Glutamatergic neuron (in vitro differentiated cells): ENCODE data around the gene STX10. TPM values are rescaled to one million over a fixed set of nuclear protein-coding genes. Genes with fewer than 3 reads are reported as not detected.

Experiments
- DNase-seq: peaks from one replicate; pipeline ENCODE4 v3.0.0; 2022
- H3K27ac Mint-ChIP-seq: one replicate; pipeline ENCODE4 v1.8.0; 2020; ENCODE audit warnings: mild to moderate bottlenecking, mixed read lengths, inconsistent platforms; ENCODE audit not compliant: unreplicated experiment
- H3K27me3 Mint-ChIP-seq: one replicate; pipeline ENCODE4 v1.8.0; 2020; ENCODE audit warnings: mild to moderate bottlenecking, moderate library complexity, mixed read lengths, inconsistent platforms; ENCODE audit not compliant: unreplicated experiment
- H3K36me3 Mint-ChIP-seq: one replicate; pipeline ENCODE4 v1.8.0; 2020; ENCODE audit warnings: mild to moderate bottlenecking, mixed read lengths, inconsistent platforms; ENCODE audit not compliant: unreplicated experiment
- H3K4me1 Mint-ChIP-seq: one replicate; pipeline ENCODE4 v1.8.0; 2020; ENCODE audit warnings: mild to moderate bottlenecking, low read depth, mixed read lengths, inconsistent platforms; ENCODE audit not compliant: unreplicated experiment
- H3K4me3 Mint-ChIP-seq: one replicate; pipeline ENCODE4 v1.8.0; 2020; ENCODE audit warnings: mild to moderate bottlenecking, mixed read lengths, inconsistent platforms; ENCODE audit not compliant: unreplicated experiment
- H3K9me3 Mint-ChIP-seq: one replicate; pipeline ENCODE4 v1.8.0; 2020; ENCODE audit warnings: mild to moderate bottlenecking, moderate library complexity, mixed read lengths, inconsistent platforms; ENCODE audit not compliant: unreplicated experiment
- CTCF ChIP-seq: fragments of 200-600 bp; sonication (generic); IDR thresholded peaks from one replicate; pipeline ENCODE4 v1.5.0; 2021; ENCODE audit not compliant: partially characterized antibody, unreplicated experiment
- total RNA-seq: library from RNA; stranded (reverse); fragmentation: NEBNext Ultra II Directional; extraction: Animal tissue kit (Norgen Biotek cat#: 25700); gene quantifications from one replicate; pipeline ENCODE4 v1.2.1, GENCODE V29; 2021; ENCODE audit not compliant: unreplicated experiment

The STX10 gene
- total RNA-seq, 1 donor from 2014 or later: 17.2 TPM

DNA sequence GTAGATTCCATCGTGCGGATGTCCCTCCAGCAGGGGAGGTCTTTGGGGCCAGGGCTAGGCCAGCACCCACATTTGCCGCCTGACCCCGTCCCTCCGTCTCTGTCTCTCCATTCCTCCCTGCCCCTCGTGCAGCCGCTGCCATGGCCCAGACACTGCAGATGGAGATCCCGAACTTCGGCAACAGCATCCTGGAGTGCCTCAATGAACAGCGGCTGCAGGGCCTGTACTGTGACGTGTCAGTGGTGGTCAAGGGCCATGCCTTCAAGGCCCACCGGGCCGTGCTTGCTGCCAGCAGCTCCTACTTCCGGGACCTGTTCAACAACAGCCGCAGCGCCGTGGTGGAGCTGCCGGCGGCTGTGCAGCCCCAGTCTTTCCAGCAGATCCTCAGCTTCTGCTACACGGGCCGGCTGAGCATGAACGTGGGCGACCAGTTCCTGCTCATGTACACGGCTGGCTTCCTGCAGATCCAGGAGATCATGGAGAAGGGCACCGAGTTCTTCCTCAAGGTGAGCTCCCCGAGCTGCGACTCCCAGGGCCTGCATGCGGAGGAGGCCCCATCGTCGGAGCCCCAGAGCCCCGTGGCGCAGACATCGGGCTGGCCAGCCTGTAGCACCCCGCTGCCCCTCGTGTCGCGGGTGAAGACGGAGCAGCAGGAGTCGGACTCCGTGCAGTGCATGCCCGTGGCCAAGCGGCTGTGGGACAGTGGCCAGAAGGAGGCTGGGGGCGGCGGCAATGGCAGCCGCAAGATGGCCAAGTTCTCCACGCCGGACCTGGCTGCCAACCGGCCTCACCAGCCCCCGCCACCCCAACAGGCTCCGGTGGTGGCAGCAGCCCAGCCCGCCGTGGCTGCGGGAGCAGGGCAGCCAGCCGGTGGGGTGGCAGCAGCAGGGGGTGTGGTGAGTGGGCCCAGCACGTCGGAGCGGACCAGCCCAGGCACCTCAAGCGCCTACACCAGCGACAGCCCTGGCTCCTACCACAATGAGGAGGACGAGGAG, 14.8 kb downstream of the STX10 start:
- no peak overlapping the region for H3K4me3 Mint-ChIP-seq
- H3K27ac Mint-ChIP-seq: no peak overlapping the region
- H3K4me1 Mint-ChIP-seq: peaks cover 4% of the 10 kb centered on the region
- no peaks in the 10 kb centered on the region for H3K27me3 Mint-ChIP-seq
- no peak for DNase-seq
- no peak for TF ChIP-seq CTCF
- no peaks in the 10 kb centered on the region for H3K36me3 Mint-ChIP-seq
- H3K9me3 Mint-ChIP-seq: peaks cover 4% of the 10 kb centered on the region

DNA sequence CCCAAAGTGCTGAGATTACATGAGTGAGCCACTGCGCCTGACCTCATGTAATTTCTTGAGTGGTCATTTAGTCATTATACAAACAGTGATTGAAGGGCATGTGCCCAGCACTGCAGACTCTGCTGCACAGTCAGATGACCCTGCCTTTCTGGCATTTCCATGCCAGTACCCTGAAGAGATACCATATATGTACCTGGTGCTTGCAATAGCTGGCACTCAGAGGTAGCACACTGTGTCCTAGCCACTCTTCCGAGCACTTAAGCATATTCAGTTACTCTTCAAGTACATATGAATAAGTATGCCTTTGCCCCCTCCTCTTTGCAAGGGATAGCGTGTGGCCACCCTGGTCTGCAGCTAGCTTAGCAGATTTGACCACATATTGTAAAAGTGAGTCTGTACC, 15.5 kb downstream of the STX10 start:
- Mint-ChIP-seq H3K9me3 (peaks cover 4% of the 10 kb centered on the region), H3K27ac (no peak overlapping the region), H3K27me3 (no peaks in the 10 kb centered on the region), H3K36me3 (no peaks in the 10 kb centered on the region), H3K4me1 (peaks cover 3% of the 10 kb centered on the region), H3K4me3 (no peak overlapping the region)
- no peak for DNase-seq
- TF ChIP-seq CTCF: no peak

DNA sequence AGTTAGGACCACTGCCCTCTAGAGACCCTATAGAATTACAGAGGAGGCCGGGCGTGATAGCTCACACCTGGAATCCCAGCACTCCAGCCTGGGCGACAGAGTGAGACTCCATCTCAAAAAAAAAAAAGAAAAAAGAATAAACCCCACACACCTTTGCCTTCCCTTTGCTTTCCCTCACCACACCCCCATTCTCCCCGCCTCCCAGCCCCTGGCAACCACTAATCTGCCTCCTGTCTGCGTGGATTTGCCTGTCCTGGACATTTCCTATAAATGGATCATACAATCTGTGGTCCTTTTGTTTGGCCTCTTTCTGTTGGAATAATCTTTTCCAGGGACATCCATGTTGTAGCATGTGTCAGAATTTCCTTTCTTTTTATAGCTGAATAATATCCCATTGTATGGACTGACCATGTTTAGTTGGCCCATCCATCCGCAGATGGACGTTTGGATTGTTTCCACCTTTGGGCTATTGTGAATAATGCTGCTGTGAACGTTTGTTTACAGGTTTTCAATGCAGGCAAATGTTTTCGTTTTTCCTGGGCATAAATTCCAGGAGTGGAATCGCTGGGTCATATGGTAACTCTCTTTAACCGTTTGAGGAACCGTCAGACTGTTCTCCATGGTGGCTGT, 16.8 kb downstream of the STX10 start:
- no peaks in the 10 kb centered on the region for H3K4me1 Mint-ChIP-seq

DNA sequence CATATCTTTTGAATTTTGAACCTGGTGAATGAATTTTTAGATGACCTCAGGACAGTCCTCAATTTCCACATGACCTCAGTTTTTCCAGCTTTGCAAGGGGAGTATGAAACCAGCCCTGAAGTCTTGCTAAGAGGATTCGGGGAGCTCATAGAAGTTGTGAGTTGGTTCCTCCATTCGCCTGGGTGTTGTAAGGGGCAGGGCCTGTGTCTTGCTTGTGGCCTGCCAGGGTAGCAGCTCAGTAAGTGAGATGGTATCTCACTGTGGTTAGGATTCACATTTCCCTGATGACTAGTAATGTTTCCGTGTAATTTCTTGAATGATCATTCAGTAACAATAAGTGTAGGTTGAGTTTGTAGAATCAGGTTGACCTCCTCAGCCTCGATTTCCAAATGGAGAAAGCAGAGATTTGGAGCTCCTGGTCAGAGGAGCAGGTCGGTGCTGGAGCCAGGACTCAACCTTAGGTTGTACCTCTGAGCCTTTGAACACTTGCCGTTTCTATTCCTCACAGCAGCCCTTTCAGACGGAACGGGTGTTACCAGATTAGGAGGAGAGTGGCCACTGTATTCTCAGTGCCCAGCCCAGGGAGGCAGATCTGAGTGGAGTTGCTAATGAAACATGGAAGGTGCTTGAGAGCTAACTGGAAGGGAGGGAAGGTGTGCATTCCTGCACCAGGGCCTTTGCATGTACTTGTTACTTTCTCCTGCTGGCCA, 17.5 kb downstream of the STX10 start:
- no peak for DNase-seq
- Mint-ChIP-seq H3K4me3 (no peak overlapping the region), H3K36me3 (no peaks in the 10 kb centered on the region), H3K4me1 (no peaks in the 10 kb centered on the region), H3K9me3 (peaks cover 3% of the 10 kb centered on the region), H3K27ac (no peak overlapping the region), H3K27me3 (no peaks in the 10 kb centered on the region)
- TF ChIP-seq CTCF: no peak

More for the DNA sequence above, 16.8 kb downstream of the STX10 start:
- H3K27me3 Mint-ChIP-seq: no peaks in the 10 kb centered on the region
- no peak for TF ChIP-seq CTCF
- DNase-seq: no peak
- no peak overlapping the region for H3K27ac Mint-ChIP-seq
- H3K9me3 Mint-ChIP-seq: peaks cover 3% of the 10 kb centered on the region
- H3K36me3 Mint-ChIP-seq: no peaks in the 10 kb centered on the region
- H3K4me3 Mint-ChIP-seq: no peak overlapping the region
